SK-N-MC (cell line): ENCODE data around the gene ITPKA.

ENCODE experiments used
- EZH2 ChIP-seq: fragments of 200-600 bp; sonication (generic); IDR thresholded peaks from one replicate; pipeline ENCODE4 v1.6.1; 2017; ENCODE audit warnings: antibody characterized with exemption
- FOXP2 ChIP-seq: optimal IDR thresholded peaks from 2 replicates; pipeline ENCODE3; 2011; ENCODE audit warnings: mild to moderate bottlenecking, moderate library complexity; ENCODE audit not compliant: insufficient read depth; ENCODE audit errors: extremely low read length, control extremely low read depth
- POLR2AphosphoS5 ChIP-seq: IDR thresholded peaks from 2 replicates; pipeline ENCODE4 v1.6.1; 2012; ENCODE audit warnings: mild to moderate bottlenecking, low read depth, low read length, borderline replicate concordance

DNA sequence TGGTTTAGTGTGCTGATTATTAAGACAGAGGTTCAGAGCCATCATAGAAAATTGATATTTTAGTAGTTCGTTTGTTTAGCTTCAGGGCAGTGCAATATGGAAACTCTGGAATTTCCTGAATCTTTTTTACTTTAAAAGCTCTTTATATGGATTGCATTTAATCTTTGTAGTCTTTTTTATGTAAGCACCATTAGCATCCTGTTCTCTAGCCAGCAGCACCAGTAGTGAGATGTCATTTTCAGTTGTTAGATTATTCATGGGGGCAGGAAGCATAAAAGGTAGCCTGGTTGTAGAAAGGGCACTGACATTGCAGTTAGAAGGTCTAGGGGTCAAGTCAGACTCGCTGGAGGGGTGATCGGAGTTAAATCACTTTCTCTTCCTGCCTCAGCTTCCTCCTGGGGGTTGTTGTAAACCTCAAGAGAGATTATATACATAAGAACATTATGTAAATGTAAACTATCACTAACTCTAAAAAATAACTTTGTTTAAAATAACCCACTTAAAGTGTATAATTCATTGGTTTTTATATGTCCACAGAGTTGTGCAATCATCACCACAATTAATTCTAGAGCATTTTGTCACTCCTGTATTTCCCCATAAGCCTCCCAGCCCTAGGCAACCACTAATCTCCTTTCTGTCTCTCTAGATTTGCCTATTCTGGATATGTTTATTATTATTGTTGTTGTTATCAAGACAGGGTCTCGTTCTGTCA, 31.4 kb upstream of the ITPKA start:
- TF ChIP-seq POLR2AphosphoS5, result no peak
- no peak for TF ChIP-seq EZH2
- TF ChIP-seq FOXP2, result no peak
